Measurements from ENCODE around the gene CSTA. TPM values are rescaled to one million over a fixed set of nuclear protein-coding genes. Genes with fewer than 3 reads are reported as not detected.

CSTA gene
- total RNA-seq, 4 donors from 2014 or later: 1,851 to 3,432 (median 2,556) TPM

DNA sequence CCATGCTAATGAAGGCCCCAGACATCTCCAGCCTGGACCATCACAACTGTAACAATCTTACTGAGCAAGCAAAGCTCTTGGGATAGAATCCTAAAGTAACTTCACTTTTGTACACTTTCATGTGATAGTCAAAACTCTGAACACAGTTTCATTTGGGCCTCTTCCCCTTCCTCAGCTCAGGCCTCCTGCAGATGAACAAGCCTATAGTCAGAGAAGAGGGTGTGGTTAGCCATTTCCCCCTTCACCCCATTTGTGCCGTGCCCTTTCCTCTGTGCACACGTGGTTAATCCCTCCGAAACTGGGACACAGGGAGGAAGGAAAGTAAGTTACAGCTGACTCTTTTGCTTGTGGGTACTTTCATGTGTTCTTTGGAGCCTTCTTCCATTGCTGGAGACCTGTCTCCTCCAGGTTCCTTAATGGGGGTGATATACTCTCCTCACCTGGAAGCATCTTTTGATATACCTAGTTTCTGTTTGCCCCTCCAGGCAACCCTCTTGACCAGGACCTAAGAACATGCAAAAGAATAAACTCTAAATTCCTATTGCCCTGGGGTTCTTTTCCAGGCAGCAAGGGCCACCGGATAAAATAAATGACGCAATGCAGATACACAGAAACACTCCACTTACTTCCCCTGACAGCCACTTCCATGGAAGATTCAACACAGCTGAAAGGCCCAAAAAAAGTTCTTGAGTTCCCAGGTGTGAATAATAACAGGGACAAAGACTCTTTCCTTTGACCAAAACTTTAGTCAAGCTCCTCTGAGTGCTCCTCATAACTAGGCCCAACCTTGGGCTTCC lies 29.6 kb upstream of the CSTA start:
- Histone ChIP-seq H3K27me3 (no peaks in the 10 kb centered on the region), H3K4me3 (no peak overlapping the region), H3K4me1 (peaks cover 8 to 35% (median 11%) of the 10 kb centered on the region in 3 donors), H3K27ac (peak overlapping the region; percentile 13 to 78 (median 62)), H3K36me3 (no peaks in the 10 kb centered on the region), H3K9me3 (peaks cover 0 to 6% (median 0%) of the 10 kb centered on the region in 3 donors)
- intact Hi-C loops (cut with DNase I): no loop called here
- TF ChIP-seq POLR2A (IDR thresholded peaks at IDR 0.05): no peak
- TF ChIP-seq, protein P1, sequence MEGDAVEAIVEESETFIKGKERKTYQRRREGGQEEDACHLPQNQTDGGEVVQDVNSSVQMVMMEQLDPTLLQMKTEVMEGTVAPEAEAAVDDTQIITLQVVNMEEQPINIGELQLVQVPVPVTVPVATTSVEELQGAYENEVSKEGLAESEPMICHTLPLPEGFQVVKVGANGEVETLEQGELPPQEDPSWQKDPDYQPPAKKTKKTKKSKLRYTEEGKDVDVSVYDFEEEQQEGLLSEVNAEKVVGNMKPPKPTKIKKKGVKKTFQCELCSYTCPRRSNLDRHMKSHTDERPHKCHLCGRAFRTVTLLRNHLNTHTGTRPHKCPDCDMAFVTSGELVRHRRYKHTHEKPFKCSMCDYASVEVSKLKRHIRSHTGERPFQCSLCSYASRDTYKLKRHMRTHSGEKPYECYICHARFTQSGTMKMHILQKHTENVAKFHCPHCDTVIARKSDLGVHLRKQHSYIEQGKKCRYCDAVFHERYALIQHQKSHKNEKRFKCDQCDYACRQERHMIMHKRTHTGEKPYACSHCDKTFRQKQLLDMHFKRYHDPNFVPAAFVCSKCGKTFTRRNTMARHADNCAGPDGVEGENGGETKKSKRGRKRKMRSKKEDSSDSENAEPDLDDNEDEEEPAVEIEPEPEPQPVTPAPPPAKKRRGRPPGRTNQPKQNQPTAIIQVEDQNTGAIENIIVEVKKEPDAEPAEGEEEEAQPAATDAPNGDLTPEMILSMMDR (IDR thresholded peaks at IDR 0.05): no peak
- 44 to 46% methylated on average over 5 of the region's 5 CpGs for WGBS, 2 donors
- DNase-seq: no peak

DNA sequence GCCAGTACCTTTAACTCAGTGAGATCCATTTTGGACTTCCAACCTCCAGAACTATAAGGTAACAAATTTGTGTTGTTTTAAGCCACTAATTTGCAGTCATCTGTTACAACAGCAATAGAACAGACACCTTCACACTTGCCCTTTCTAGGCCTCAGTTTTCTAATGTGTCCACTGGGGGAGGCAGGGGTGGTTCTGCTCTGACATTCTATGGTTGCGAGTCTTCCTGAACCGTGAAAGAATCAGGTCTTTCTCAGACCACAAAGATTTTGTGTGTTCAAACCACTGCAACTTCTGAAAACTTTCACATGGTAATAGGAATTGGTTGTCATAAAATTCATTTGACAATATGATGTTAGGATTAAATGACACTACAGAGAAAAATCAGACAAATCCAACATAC lies 26.8 kb upstream of the CSTA start:
- Histone ChIP-seq H3K9me3 (peaks cover 0 to 8% (median 0%) of the 10 kb centered on the region in 3 donors), H3K36me3 (no peaks in the 10 kb centered on the region), H3K4me3 (no peak overlapping the region), H3K27me3 (no peaks in the 10 kb centered on the region), H3K4me1 (peaks cover 8 to 29% (median 11%) of the 10 kb centered on the region in 3 donors), H3K27ac (no peak overlapping the region)
- no peak for DNase-seq
- intact Hi-C loops (cut with DNase I): no loop called here
- TF ChIP-seq, protein P1 (IDR thresholded peaks at IDR 0.05): no peak
- TF ChIP-seq POLR2A (IDR thresholded peaks at IDR 0.05): no peak
- WGBS, 2 donors: 50 to 67% methylated on average over 2 of the region's 2 CpGs

DNA sequence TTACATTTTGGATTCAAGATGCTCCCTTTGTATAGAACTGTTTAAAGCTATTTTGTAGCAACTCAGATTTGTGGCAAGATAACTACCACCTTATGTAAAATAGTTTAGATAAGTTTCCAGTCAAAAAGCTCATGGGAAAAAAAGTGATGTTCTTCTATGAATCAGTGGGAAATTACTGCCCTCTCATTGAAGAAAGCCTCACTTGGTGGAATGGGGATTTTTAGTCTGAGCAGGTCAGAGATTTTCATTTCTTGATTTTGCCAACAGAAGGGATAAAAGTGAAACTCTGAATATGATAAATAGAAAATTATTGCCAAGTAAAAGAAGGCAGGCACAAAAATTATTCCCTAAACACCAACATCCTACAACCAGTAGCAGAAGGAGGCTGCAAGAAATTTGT lies 25.8 kb upstream of the CSTA start:
- peaks cover 8 to 19% (median 10%) of the 10 kb centered on the region in 3 donors for H3K4me1 ChIP-seq
- TF ChIP-seq, protein P1 (IDR thresholded peaks at IDR 0.05): no peak
- no peak for TF ChIP-seq POLR2A (IDR thresholded peaks at IDR 0.05)
- intact Hi-C loops (cut with DNase I): no loop called here
- no peaks in the 10 kb centered on the region for H3K27me3 ChIP-seq
- no peak overlapping the region for H3K4me3 ChIP-seq
- H3K9me3 ChIP-seq: peaks cover 0 to 8% (median 0%) of the 10 kb centered on the region in 3 donors
- no peak overlapping the region for H3K27ac ChIP-seq
- H3K36me3 ChIP-seq: no peaks in the 10 kb centered on the region
- no peak for DNase-seq

DNA sequence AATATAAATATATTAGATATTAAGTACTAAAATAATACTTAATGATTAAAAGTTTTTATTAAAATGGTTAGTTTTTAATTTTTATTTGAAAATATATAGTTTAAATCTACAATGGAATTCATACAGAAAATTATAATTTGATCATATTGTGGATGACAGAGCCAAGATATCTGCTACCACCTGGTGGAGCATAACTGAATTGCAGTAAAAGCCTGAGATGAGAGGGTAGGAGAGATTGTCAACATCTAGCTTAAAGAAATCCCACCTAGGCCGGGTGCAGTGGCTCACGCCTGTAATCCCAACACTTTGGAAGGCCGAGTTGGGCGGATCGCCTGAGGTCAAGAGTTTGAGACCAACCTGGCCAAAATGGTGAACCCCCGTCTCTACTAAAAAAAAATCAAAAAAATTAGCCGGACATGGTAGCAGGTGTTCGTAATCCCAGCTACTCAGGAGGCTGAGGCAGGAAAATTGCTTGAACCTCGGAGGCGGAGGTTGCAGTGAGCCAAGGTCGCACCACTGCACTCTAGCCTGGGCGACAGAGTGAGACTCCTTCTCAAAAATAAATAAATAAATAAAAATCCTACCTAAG lies 25.1 kb upstream of the CSTA start:
- no peak for DNase-seq
- TF ChIP-seq, protein P1 (IDR thresholded peaks at IDR 0.05): peak in 5 of 6 experiments; percentile 57 to 81 (median 61)
- TF ChIP-seq POLR2A (IDR thresholded peaks at IDR 0.05): no peak
- Histone ChIP-seq H3K4me3 (no peak overlapping the region), H3K27me3 (no peaks in the 10 kb centered on the region), H3K36me3 (no peaks in the 10 kb centered on the region), H3K4me1 (peaks cover under 1 to 12% (median 4%) of the 10 kb centered on the region in 3 donors), H3K9me3 (peaks cover 0 to 8% (median 0%) of the 10 kb centered on the region in 3 donors), H3K27ac (no peak overlapping the region)
- intact Hi-C loops (cut with DNase I): no loop called here
- WGBS, 2 donors: 76 to 84% methylated on average over 12 of the region's 12 CpGs

DNA sequence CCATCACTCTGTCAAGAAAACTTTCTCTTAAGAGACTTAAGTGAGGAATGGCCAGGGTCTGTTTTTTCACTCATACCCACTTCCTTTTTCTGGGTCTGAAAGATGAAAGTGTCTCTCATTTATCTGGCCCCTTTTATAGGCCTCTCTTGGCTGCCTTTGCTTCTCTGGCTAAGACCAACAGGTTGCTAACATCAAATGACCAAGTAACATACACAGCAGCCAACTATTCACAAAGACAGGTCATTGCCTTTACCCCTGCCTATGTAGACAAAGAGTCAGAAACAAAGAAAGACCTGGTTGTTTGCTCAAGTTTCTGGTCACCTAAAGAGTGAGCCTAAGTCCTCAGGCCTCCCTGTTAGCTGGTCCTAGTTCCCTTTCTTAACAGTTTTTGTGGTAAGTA lies 24.0 kb upstream of the CSTA start:
- no peak for TF ChIP-seq POLR2A (IDR thresholded peaks at IDR 0.05)
- TF ChIP-seq, protein P1 (IDR thresholded peaks at IDR 0.05): no peak
- intact Hi-C loops (cut with DNase I): no loop called here

More for the DNA sequence above, 24.0 kb upstream of the CSTA start:
- DNase-seq: no peak
- Histone ChIP-seq H3K4me1 (peaks cover 0 to 6% (median under 1%) of the 10 kb centered on the region in 3 donors), H3K27me3 (no peaks in the 10 kb centered on the region), H3K27ac (no peak overlapping the region), H3K36me3 (no peaks in the 10 kb centered on the region), H3K9me3 (peaks cover 0 to 8% (median 0%) of the 10 kb centered on the region in 3 donors), H3K4me3 (no peak overlapping the region)
